Measurements from ENCODE around the gene TUSC2. TPM values are rescaled to one million over a fixed set of nuclear protein-coding genes. Genes with fewer than 3 reads are reported as not detected.
A peak's percentile ranks its signal among the peaks of the same experiment; 100 is the strongest.

The TUSC2 gene
- total RNA-seq, 1 donor from 2014 or later: 17.7 TPM

GRCh38 chr3:50299638-50299928 is 28.4 kb downstream of the TUSC2 start:
- intact Hi-C loops (cut with DNase I): no loop called here
- ATAC-seq: no peak
- DNase-seq (ENCODE audit: low spot score): no peak

GRCh38 chr3:50298836-50299637 is 29.0 kb downstream of the TUSC2 start, which contains the start of the genes HYAL3 and NAA80:
TSS of gene HYAL3 (minus strand) at chr3:50299405. CDS start at chr3:50295602, 3,803 bp downstream.
TSS of gene NAA80 (minus strand) at chr3:50299405. CDS start at chr3:50297463, 1,942 bp downstream.
- intact Hi-C loops (cut with DNase I): no loop called here
- DNase-seq (ENCODE audit: low spot score) (peak; percentile 100), ATAC-seq (peak; percentile 93)

GRCh38 chr3:50297896-50298725 is 29.9 kb downstream of the TUSC2 start:
- DNase-seq (ENCODE audit: low spot score) (no peak), ATAC-seq (no peak)
- intact Hi-C loops (cut with DNase I): no loop called here

GRCh38 chr3:50297384-50297775 is 30.6 kb downstream of the TUSC2 start:
- DNase-seq (ENCODE audit: low spot score) (peak; percentile 73), ATAC-seq (no peak)
- intact Hi-C loops (cut with DNase I): no loop called here

- no peak for ATAC-seq
- intact Hi-C loops (cut with DNase I): no loop called here
- DNase-seq (ENCODE audit: low spot score): no peak
These were observed 31.2 kb downstream of the TUSC2 start for GRCh38 chr3:50296721-50297383.

GRCh38 chr3:50295553-50296431 is 32.2 kb downstream of the TUSC2 start:
- intact Hi-C loops (cut with DNase I): no loop called here
- ATAC-seq (no peak), DNase-seq (ENCODE audit: low spot score) (no peak)

GRCh38 chr3:50294492-50295403 is 33.3 kb downstream of the TUSC2 start:
- no peak for DNase-seq (ENCODE audit: low spot score)
- ATAC-seq: no peak
- intact Hi-C loops (cut with DNase I): no loop called here

GRCh38 chr3:50294089-50294488 is 33.9 kb downstream of the TUSC2 start:
- no peak for DNase-seq (ENCODE audit: low spot score)
- no peak for ATAC-seq
- intact Hi-C loops (cut with DNase I): no loop called here

- DNase-seq (ENCODE audit: low spot score): no peak
- no peak for ATAC-seq
- intact Hi-C loops (cut with DNase I): no loop called here
These were observed 34.8 kb downstream of the TUSC2 start for GRCh38 chr3:50293079-50293801.

GRCh38 chr3:50292159-50293078 is 35.6 kb downstream of the TUSC2 start, which contains the start of gene IFRD2:
TSS of gene IFRD2 (minus strand) at chr3:50292429. CDS start at chr3:50292274, 155 bp downstream.
- DNase-seq (ENCODE audit: low spot score) (peak; percentile 97), ATAC-seq (peak; percentile 97)
- intact Hi-C loops (cut with DNase I): no loop called here

- intact Hi-C loops (cut with DNase I): no loop called here
- ATAC-seq (no peak), DNase-seq (ENCODE audit: low spot score) (no peak)
These were observed 37.8 kb downstream of the TUSC2 start for GRCh38 chr3:50290161-50290641.

GRCh38 chr3:50289130-50289529 is 38.9 kb downstream of the TUSC2 start:
- intact Hi-C loops (cut with DNase I): no loop called here
- ATAC-seq: no peak
- DNase-seq (ENCODE audit: low spot score): no peak

- DNase-seq (ENCODE audit: low spot score): no peak
- intact Hi-C loops (cut with DNase I): no loop called here
- no peak for ATAC-seq
These were observed 39.5 kb downstream of the TUSC2 start for GRCh38 chr3:50288387-50289007.

GRCh38 chr3:50287262-50287661 is 40.8 kb downstream of the TUSC2 start:
- no peak for DNase-seq (ENCODE audit: low spot score)
- intact Hi-C loops (cut with DNase I): no loop called here
- no peak for ATAC-seq

Measured in sciatic nerve (tissue), 2 donors.